Measurements from ENCODE around the gene WDR31.
"Not testable (repeated sequence)": the region's sequence is repeated elsewhere in the genome, so short reads cannot be mapped to it uniquely, and the experiment has no call there.

Gene WDR31

DNA sequence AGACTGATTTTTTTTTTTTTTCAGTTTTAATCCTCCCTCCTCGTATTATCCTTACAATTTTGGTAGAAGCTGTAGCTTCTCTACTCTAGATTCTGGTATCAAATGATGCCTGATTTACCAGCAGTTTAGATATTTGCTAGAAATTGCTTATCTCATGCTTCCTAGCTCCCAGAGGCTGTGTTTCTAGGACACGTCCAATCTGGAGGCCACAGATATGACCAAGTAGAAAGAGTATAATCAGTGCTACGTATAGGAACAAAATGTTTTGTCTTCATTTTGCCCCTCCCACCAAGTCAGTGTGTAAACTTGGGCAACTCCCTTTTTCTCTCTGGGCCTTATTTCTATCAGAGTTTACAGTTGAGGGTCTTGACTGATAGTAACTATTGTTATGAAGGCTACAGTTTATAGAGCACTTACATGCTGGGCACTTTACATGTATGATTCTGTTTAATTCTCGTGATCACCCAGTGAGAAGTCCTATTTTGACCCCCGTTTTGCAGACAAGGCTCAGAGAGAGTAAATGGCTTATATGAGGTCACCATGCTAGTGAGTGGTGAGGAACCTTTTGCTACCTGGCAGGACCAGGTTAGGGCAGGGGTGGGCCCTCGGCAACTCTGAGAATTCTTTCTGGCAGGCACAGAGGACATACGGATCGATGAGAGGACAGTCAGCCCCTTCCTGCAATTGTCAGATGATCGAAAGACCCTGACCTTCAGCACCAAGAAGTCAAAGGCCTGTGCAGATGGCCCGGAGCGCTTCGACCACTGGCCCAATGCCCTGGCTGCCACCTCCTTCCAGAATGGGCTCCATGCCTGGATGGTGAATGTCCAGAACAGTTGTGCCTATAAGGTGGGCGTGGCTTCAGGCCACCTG, 29.1 kb upstream of the WDR31 start:
- DNase-seq (ENCODE audit: low read depth in 2 of 2) = no peak

GRCh38 chr9:113368348-113368981, 28.4 kb upstream of the WDR31 start:
- no peak for DNase-seq (ENCODE audit: low read depth in 2 of 2)

DNA sequence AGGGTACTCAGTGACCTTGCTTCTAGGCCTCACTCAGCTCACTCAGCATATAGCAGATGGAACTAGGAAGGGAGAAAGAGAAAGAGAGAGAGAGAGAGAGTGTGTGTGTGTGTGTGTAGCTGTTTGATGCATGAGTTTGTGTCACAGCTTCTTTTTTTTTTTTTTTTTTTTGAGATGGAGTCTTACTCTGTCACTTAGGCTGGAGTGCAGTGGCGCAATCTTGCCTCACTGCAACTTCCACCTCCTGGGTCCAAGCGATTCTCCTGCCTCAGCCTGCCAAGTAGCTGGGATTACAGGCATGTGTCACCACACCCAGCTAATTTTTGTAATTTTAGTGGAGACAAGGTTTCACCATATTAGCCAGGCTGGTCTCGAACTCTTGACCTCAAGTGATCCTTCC, 25.6 kb upstream of the WDR31 start:
- not testable (repeated sequence) for DNase-seq (ENCODE audit: low read depth in 2 of 2)

DNA sequence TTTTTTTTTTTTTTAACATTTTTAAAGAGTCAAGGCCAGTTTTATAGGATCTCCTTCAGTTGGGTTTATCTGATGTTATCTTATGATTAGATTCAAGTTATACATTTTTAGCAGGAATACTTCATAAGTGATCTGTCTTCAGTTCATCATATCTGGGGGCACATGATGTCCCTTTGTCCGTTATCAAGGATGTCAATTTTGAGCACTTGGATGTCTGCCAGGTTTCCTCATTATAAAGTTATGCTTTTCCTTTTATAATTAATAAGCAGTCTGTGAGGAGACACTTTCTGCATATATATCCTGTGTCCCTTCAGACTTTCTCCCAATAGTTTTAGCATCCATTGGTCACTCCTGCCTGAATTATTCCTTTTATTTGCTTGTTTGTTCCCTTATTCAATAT, 24.9 kb upstream of the WDR31 start:
- no peak for DNase-seq (ENCODE audit: low read depth in 2 of 2)

- DNase-seq (ENCODE audit: low read depth in 2 of 2) = no peak
Observed at GRCh38 chr9:113363336-113363735, 23.3 kb upstream of the WDR31 start.

DNA sequence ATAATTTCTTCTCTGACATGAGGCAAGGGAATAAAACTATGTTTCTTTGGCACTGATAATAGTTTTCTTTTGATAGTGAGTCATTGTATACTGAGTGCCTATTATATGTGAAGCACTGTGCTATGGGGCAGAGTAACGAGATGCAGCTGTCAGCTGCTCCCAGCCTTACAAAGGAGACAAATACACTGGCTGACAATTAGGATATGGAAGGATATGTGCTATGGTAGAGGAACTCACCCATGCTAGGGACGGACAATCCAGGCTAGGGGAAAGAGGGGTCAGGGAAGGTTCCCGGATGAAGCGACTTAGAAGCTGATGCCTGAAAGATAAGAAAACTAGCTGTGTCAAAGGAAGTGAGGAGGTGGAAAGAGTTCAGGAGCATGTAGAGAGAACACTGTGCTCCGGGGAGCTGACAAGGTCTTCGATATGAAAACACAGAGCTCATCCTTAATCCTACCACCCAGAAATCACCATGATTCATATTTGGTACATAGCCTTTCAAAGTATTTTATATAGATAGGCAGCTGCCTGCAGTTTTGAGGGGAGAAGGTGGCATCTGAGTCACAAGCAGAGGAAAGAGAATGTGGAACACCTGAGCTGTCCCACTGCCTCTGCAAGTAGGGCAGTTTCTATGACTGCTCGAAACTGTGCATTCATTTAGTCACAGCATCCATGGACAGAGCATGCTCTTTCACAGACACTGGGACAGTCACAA, 21.4 kb upstream of the WDR31 start:
- no peak for DNase-seq (ENCODE audit: low read depth in 2 of 2)

- DNase-seq (ENCODE audit: low read depth in 2 of 2) = no peak
Observed at GRCh38 chr9:113360242-113360842, 20.3 kb upstream of the WDR31 start.

DNA sequence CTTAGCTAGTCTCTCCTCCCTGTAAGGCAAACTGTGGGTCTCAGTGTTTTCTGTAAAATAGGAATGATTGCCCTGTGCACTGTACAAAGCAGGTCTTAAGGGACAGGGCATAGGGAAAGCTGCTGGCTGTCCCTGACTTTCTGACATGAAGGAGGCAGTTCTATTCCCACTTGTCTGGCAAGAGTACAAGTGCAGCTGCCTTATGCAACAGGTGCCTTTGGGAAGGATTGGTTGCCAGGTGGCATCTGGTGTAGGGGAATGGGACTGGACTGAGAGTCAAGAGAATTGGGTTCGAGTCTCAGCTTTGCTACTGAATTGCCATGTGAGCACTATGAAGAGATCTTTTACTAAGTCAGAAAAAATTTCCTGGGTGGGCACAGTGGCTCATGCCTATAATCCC, 19.3 kb upstream of the WDR31 start:
- no peak for DNase-seq (ENCODE audit: low read depth in 2 of 2)

DNA sequence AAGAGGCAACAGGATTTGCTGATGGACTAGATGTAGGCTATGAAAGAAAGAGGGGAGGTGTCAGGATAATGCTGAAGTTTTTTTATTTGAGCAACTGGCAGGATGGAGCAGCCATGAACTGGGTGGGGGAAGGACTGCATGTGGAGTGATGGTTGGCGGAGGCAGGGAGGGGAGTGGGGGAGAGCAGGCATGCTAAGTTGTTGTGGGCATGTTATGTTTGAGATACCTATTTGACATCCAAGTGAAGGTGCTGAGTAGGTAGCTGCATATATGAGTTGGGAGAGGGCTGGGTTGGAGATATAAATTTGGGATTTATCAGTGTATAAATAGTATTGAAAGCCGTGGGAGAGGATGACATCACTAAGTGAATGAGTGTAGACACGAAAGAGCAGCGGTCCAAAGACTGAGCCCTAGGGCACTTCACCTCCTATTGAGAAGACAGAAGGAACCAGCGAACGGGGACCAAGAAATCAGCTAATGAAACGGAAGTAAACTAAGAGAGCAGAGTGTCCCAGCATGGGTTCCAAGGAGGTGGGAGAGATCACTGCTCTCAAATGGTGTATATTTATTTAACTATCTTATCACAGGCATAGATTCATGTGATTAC, 16.7 kb upstream of the WDR31 start:
- DNase-seq (ENCODE audit: low read depth in 2 of 2) = no peak

DNA sequence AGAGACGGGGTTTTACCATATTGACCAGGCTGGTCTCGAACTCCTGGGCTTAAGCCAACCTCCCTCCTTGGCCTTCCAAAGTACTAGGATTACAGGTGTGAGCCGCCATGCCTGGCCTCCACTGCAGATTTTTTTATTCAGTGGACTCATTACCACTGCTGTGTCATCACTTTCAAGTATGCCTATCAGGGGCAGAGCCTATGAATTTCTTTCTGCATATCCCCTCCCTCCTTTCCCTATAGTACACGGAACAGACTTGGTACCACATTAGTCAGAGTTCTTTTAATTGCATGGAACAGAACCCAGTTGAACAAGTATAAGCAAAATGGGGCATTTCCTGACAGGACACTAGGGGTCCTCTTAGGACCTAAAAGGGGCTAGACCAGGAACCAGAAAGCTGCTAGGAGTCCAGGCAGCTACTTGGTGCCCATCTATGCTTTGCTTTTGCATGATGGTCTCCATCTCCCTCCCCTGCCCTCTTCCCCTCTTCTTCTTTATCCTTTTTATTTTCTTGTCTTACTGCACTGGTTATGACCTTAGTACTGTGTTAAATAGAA, 15.0 kb upstream of the WDR31 start:
- DNase-seq (ENCODE audit: low read depth in 2 of 2) = no peak

GRCh38 chr9:113352411-113352810, 12.3 kb upstream of the WDR31 start:
- DNase-seq (ENCODE audit: low read depth in 2 of 2) = no peak

- DNase-seq (ENCODE audit: low read depth in 2 of 2) = no peak
Observed at GRCh38 chr9:113352006-113352405, 11.9 kb upstream of the WDR31 start.

GRCh38 chr9:113350937-113351336, 10.9 kb upstream of the WDR31 start:
- DNase-seq (ENCODE audit: low read depth in 2 of 2) = peak in 1 of 2 donors; percentile 11

DNA sequence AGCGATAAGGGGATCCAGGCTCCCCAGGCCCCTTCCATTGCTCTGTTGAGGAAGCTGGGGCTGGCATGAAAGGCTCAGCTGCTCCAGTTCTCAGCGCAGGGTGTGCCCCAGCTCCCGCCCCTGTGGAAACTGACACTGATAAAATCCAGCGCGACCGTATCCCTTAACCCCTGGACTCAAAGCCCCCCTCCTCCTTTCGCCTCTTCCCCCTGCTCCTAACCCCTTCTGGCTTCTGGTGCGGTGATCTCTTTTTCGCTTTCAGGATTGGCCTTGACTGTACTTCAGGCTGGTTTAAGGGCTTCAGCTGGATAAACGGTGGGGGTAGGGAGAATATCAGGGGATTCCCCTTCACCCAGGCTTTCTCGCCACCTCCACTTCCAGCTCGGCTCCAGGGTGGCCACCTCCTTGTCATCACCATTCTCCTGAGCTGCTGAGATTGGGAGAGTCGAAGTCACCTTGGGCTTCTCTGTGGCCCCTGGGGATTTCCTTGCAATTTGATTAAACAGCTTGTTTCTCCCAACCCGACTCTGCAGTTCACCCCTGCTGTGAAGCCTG, 10.1 kb upstream of the WDR31 start:
- DNase-seq (ENCODE audit: low read depth in 2 of 2) = no peak

DNA sequence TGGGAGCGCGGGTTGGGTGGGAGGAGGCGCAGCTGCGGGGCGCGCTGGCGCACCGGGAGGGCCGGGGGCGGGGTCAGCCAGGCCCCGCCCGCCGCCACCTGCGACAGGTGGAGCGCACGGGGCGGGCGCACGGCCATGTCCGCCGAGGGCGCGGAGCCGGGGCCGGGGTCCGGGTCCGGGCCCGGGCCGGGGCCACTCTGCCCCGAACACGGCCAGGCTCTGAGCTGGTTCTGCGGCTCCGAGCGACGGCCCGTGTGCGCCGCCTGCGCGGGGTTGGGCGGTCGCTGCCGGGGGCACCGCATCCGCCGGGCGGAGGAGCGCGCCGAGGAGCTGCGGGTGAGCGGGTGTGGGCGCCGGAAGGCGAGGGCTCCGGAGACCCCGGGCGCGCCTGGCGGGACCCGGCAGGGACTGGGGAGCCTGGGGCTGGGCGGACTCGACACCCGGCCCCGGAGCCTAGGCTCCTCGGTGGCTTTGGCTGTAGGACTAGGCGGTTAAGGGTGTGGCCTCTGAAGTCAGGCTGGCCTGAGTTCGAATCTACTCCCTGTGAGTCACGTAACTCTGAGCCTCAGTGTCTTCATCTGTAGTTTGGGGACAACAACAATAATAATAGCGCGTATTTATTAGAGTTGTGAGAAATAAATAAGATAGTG, 9.5 kb upstream of the WDR31 start, which contains the start of gene BSPRY:
TSS of gene BSPRY (plus strand) at position 97 of the 650 bp plus-strand sequence. CDS start at position 136, 39 bp downstream.
- peak in 1 of 2 donors; percentile 15 for DNase-seq (ENCODE audit: low read depth in 2 of 2)

- no peak for DNase-seq (ENCODE audit: low read depth in 2 of 2)
Observed at GRCh38 chr9:113349066-113349444, 9.0 kb upstream of the WDR31 start.

- DNase-seq (ENCODE audit: low read depth in 2 of 2) = no peak
Observed at GRCh38 chr9:113348437-113348836, 8.4 kb upstream of the WDR31 start.

GRCh38 chr9:113345671-113346070, 5.6 kb upstream of the WDR31 start:
- no peak for DNase-seq (ENCODE audit: low read depth in 2 of 2)

- no peak for DNase-seq (ENCODE audit: low read depth in 2 of 2)
Observed at GRCh38 chr9:113345190-113345589, 5.1 kb upstream of the WDR31 start.

- DNase-seq (ENCODE audit: low read depth in 2 of 2) = no peak
Observed at GRCh38 chr9:113343732-113344231, 3.7 kb upstream of the WDR31 start.
